Left cardiac atrium (tissue), 4 donors: ENCODE data around the gene SLC16A13. TPM values are rescaled to one million over a fixed set of nuclear protein-coding genes. Genes with fewer than 3 reads are reported as not detected.
"Not testable (repeated sequence)": the region's sequence is repeated elsewhere in the genome, so short reads cannot be mapped to it uniquely, and the experiment has no call there.

ENCODE experiments used
- ATAC-seq, 2 donors: fragments of 200-7000 bp; cut with Tn5 transposase; one replicate each; pipeline ENCODE4 v1.9.1; 2020; ENCODE audit warnings: mild to moderate bottlenecking in 2 of 2, moderate library complexity in 2 of 2
- DNase-seq: peaks from one replicate; pipeline ENCODE4 v3.0.0-alpha.2; 2020
- intact Hi-C, 2 donors: fragments of 100-400 bp; cut with DNase I; formaldehyde crosslinking; loops; one replicate each; pipeline versions ENCODE4 v1.14.1 to v1.15.1; 2022 to 2023
- long read RNA-seq: library from polyadenylated mRNA; unstranded; transcript quantifications from one replicate; pipeline ENCODE4 v2.0.0, GENCODE V29; 2021
- total RNA-seq, 2 donors: library from RNA; stranded (reverse); fragmentation: NEBNext Ultra II Directional; extraction: Animal tissue kit (Norgen Biotek cat#: 25700); gene quantifications; one replicate each; pipeline ENCODE4 v1.2.1, GENCODE V29; 2021
- donor health status: DM: no; HTN: yes; CAD: no.
- donor health status: DM: no; HTN: yes; CAD: no; lungs with severe emphysema.
- donor health status: DM: yes; HTN: yes; CAD: no.
- donor health status: Dilated cardiomyopathy.

The SLC16A13 gene, protein sequence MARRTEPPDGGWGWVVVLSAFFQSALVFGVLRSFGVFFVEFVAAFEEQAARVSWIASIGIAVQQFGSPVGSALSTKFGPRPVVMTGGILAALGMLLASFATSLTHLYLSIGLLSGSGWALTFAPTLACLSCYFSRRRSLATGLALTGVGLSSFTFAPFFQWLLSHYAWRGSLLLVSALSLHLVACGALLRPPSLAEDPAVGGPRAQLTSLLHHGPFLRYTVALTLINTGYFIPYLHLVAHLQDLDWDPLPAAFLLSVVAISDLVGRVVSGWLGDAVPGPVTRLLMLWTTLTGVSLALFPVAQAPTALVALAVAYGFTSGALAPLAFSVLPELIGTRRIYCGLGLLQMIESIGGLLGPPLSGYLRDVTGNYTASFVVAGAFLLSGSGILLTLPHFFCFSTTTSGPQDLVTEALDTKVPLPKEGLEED
- total RNA-seq = 1 to 10 TPM; 1.2 to 1.8 TPM
- long read RNA-seq = 0 reads

DNA sequence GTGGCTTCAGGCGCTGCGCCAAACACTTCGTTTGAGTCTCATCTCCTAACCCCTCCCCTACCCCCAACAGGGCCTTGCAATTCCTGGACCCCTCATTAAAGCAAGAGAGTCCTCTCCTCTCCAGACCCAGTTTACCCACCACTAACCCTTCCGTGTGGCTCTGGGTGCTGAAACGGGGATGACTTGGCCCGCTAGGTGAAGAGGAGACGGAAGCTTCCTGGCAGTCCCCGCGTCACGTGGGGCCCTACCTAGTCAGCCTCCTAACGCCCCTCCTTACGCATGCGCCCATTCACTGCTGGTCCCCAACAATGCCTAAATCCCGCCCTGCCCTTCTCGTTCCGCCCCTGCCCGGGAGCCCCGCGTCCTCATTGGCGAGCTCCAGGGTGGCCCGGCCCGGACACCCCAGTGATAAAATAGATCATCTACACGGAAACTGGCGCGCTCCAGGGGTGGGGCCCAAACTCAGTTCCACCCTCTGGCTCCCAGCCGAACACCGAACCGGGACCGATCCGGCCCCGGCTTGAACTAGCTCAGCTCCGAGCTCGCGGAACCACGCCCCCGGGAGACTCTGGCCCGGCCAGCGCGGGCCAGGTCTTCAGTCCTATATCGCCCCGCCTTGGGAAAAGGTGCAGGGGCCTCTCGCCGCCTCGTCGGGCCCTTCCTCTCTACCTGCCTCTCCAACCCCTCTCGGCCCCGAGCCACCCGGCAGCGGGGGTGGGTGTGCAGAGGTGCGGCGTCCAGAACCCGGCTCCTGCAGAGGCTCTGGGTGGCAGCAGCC, at the start of gene SLC16A13:
Gene SLC16A13 (plus strand): TSS at position 425 of the 778 bp plus-strand sequence. CDS start 368 bp downstream, outside the sequence.
- intact Hi-C loops = no loop called here
- ATAC-seq = peak; percentile 97 to 98
- DNase-seq = peak; percentile 98

DNA sequence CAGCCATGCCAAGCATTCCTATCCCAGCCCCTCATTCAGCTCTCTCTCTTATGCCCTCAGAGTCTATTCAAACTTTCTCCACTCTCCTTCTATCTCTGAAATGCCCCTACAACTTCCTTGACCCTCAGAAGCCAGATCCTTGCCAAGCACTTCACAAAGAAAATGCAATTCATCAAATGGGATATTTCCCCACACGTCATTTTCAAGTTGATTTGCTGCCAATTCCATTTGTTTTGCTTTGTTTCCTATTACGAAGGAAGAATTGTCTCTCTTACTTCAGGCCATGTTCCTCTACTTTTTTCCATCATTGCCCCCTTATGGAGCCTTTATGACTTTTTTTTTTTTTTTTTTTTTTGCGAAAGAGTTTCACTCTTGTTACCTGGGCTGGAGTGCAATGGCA, 49.1 kb upstream of the SLC16A13 start:
- no peak for ATAC-seq
- DNase-seq = no peak
- intact Hi-C loops = no loop called here

DNA sequence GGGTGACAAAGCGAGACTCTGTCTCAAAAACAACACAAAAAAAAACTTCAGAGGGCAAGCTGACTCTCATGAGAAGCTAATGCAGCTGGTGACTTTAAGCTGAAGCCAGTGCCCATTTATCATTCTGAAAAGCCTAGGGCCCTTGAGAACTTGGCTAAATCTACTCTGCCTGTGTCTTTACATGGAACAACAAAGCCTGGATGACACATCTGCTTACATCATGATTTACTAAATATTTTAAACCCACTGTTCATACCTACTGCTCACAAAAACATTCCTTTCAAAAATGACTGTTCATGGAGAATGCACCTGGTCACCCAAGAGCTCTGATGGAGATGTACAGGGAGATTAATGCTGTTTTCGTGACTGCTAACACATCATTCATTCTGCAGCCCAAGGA, 46.0 kb upstream of the SLC16A13 start:
- ATAC-seq = no peak
- intact Hi-C loops = no loop called here
- DNase-seq = no peak

DNA sequence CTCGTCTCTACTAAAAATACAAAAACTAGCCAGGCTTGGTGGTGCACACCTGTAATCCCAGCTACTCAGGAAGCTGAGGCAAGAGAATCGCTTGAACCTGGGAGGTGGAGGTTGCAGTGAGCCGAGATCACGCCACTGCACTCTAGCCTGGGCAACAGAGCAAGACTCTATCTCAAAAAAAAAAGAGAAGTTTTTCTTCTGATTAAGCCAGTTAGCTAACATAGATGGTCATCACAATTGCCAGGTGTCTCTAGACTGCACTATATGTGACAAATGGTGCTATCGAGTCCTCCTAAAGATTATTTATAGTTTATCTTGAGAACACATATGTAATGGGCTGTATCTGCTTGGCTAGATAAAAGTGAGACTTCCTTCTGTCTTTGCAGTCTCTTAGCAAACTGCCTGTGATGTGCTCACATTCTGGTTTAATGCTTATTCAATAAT, 42.2 kb upstream of the SLC16A13 start:
- DNase-seq, ATAC-seq, intact Hi-C loops: not testable (repeated sequence)

DNA sequence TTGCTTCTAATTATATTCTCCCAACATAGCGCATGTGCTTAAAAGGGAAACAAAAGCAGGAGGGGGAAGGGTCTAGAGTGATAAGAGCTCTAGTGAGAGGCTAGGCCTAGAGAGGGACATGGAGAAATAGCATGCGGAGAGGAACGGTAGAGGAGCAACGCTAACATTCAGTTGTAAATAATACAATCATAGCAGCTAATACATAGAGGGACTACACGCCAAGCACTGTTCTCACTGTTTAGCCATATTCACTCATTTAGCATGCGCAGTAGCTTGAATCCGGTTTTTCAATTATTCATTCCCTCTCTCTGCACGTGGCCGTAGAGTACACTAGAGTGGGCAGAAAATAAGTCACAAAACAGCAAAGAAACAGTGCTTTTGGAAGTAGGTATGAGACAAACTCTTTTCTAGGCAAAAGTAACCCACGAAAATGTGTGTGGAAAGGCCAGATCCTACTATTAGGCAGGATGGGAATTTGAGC, 41.7 kb upstream of the SLC16A13 start:
- ATAC-seq (no peak), DNase-seq (no peak)
- intact Hi-C loops = no loop called here

DNA sequence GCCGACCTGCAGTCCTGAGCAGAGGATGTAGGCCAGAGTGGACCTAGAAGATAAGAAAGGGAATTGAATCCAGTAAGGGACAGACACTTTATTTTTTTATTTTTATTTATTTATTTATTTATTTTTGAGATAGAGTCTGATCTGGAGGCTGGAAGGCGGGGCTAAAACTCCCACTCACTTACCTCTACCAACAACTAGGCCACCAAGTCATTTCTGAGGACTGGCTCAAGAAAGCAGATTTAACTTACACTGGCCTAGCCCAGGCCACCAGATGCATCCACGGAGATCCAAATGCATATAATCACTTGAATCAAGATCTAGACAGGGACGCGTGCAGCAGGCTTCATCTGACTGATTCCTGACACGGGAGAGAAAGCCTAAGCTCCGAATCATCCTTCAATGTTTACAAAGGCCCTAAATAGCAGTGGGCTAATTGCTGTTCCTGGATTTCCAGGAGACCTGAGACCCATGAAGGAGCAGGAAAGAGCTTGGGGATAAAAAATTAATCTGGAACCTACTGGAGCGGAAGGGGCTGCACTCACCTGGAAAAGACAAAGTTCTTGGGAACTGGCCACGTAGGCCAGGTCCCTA, 41.1 kb upstream of the SLC16A13 start:
- intact Hi-C loops = no loop called here
- DNase-seq (no peak), ATAC-seq (no peak)

DNA sequence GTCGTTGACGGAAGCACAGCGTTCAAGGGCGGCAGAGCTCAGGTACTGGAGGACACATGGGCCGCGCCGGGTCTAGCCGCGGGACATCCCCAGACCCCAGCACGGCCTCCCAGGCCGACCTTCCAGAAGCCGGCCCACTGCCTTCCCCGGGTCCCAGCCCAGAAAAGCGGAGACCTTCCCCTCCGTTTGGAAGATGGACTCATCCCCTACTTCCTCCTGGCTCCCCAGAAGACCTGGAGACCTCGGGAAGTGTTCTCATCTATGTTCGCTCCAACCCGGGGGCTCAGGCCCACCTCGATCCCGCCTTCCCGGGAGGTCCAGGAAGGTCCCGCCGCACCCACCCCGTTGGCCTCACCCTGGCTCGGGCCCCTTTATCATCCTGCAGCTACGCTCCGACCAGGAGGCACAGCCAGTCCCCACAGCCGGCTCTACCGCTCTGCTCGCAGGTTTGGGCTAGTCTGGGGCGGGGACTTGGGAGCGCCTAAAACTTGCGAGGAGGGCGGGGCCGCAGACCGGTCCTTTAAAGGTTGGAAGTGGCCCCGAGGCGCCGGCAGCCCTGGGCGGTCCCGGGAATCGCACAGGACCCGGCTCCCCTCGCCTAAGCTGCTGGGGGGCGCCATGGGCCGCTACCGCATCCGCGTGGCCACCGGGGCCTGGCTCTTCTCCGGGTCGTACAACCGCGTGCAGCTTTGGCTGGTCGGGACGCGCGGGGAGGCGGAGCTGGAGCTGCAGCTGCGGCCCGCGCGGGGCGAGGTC, 40.1 kb upstream of the SLC16A13 start, which contains the start of gene ALOX12:
Gene ALOX12 (plus strand): TSS at position 550 of the 756 bp plus-strand sequence. CDS start 69 bp downstream, at position 619.
- ATAC-seq (peak; percentile 53 to 80), DNase-seq (peak; percentile 47)
- intact Hi-C loops = no loop called here

DNA sequence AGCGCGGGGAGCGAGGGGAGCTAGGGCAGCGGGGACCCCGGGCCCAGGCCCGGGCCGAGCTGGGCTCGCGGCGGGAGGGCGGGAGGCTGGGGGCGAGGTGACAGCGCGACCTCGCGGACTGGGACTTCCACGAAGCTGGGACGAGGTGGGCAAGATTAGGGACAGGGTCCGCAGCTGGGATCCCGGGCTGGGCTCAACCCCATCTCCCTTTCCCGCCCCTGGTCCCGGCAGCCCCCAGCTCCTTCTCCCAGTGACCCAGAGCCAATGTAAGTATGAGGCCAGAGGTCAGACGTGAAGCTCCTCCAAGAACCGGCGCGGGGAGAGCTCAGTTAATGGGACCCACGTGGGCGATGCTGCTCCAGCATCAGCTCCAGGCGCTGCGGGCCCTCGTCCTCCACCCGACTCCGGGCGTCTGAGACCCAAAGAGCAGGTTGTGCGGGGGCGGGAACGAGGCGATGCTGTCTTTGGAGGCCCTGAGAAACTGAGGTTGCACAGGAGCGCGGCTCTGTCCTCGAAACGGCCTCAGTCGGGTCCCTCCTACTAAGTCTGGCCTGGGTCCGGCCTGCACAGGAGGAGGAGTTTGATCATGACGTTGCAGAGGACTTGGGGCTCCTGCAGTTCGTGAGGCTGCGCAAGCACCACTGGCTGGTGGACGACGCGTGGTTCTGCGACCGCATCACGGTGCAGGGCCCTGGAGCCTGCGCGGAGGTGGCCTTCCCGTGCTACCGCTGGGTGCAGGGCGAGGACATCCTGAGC, 39.4 kb upstream of the SLC16A13 start:
- DNase-seq = no peak
- intact Hi-C loops = no loop called here
- ATAC-seq = peak in 1 of 2 donors; percentile 19

DNA sequence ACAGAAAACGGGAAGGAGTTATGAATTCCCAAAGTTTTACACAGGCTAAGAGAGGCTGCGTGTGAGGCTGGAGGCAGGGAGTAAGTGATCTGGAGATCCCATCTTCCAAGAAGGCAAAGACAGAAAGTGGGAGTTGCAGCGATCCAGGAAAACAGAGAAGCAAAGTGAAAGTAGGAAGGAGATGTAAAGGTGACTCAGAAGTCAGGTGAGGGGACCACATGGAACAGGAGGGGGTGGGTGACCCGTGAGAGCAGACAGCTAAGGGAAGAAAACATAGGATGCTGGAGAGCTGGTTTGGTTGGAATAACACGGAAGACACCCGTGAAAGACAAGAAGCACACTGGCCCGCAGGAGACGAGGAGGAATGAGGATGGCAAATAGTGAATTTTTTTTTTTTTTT, 38.6 kb upstream of the SLC16A13 start:
- DNase-seq (no peak), ATAC-seq (no peak)
- intact Hi-C loops = no loop called here

DNA sequence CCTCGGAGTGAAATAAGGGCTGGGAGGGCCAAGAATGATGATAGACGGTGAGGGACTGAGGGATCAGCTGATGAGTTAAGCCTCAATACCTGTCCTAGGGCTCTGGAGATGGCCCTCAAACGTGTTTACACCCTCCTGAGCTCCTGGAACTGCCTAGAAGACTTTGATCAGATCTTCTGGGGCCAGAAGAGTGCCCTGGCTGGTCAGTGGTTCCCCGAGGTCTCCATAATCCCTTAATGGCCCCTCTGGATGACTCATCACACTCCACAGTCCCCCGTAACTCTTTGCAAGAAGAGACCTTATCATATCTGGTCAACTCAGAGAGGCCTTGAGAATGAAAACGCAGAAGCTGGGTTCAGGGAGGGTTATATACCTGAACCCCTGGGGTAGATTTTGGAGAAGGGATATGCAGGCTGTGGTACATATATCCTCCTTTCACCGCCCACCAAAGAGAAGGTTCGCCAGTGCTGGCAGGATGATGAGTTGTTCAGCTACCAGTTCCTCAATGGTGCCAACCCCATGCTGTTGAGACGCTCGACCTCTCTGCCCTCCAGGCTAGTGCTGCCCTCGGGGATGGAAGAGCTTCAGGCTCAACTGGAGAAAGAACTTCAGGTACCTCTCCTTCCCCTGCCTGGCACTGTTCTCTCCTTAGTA, 36.8 kb upstream of the SLC16A13 start:
- ATAC-seq = no peak
- intact Hi-C loops = no loop called here
- no peak for DNase-seq

DNA sequence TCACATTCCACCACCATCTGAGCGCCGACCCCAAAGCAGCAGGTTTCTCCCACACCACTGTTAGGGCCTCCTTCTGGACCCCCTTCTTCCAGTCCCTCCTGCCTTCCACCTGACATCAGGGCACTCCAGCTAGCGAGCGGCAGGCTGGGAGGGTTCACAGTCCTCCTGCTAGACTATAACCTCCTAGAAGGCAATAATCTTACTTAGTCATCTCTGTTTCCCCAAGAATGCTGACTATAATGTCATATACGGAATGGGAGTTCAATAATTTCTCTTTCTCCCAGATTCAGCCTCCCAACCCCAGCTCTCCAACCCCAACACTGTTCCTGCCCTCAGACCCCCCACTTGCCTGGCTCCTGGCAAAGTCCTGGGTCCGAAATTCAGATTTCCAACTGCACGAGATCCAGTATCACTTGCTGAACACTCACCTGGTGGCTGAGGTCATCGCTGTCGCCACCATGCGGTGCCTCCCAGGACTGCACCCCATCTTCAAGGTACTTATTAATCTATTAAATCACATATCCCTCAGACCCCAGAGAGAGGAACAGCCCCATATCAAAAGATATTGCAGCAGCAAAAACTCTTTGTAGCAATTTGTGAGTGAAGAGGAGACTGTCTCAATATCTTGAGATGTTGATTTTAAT, 34.4 kb upstream of the SLC16A13 start:
- ATAC-seq (no peak), DNase-seq (no peak)
- intact Hi-C loops = loop anchor here in 1 of 2 donors (5.0 kb wide), 1 partner anchor 89 kb away; no protein-coding TSS in a partner anchor

DNA sequence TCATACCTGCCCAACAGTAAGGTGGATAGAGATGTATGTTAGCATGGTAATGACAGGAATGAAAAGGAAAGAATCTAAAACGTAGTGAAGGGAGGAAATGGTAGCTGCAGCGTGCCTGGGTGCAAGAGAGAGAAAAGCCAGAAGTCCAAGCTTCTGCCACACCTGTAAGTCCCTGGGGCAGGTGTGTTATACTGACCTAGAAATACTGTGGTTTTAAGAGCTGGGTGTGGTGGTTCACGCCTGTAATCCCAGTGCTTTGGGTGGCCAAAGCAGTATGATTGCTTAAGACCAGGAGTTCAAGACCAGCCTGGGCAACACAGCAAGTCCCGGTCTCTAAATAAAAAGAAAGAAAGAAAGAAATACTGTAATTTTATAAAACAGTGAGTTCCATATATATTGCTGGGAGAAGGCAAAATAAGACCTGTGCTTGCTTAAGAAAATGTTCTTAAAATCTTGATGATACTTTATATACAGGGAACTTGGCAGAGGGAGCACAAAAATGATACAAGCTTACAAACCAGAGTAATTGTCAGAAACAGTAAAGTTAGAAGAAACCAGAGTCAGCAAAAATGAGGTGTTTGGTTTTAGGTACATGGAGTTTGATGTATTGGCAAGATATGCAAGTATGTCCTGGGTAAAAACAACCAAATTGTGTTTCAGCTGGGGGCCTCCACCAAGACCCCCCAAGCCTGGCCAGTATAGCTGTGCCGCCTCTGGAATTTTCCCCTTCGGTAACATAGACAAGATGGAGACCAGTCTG, 33.3 kb upstream of the SLC16A13 start:
- DNase-seq (no peak), ATAC-seq (no peak)
- intact Hi-C loops = loop anchor here (2.0 to 5.0 kb wide), 2 partner anchors 90 kb away; no protein-coding TSS in a partner anchor

DNA sequence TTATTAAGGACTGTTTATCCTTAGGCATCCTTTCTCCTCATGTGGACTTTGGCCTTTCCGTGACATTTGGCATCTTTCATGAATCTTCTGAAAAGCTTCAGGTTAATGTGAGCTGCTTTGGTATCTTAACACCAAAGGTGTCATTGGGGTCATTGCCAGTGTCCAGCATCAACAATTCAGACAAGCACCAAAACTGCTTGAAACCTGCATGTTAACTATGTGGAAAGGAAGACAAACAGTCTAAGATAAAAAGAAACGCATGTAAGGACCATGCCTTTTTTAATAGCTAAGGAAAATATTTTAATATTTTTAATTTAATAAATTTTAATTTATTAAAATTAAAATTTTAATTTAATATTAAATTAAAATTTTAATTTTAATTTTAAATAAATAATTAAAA, 32.1 kb upstream of the SLC16A13 start:
- ATAC-seq (no peak), DNase-seq (no peak)
- intact Hi-C loops = loop anchor here (2.0 to 5.0 kb wide), 2 partner anchors 91 kb away; no protein-coding TSS in a partner anchor

DNA sequence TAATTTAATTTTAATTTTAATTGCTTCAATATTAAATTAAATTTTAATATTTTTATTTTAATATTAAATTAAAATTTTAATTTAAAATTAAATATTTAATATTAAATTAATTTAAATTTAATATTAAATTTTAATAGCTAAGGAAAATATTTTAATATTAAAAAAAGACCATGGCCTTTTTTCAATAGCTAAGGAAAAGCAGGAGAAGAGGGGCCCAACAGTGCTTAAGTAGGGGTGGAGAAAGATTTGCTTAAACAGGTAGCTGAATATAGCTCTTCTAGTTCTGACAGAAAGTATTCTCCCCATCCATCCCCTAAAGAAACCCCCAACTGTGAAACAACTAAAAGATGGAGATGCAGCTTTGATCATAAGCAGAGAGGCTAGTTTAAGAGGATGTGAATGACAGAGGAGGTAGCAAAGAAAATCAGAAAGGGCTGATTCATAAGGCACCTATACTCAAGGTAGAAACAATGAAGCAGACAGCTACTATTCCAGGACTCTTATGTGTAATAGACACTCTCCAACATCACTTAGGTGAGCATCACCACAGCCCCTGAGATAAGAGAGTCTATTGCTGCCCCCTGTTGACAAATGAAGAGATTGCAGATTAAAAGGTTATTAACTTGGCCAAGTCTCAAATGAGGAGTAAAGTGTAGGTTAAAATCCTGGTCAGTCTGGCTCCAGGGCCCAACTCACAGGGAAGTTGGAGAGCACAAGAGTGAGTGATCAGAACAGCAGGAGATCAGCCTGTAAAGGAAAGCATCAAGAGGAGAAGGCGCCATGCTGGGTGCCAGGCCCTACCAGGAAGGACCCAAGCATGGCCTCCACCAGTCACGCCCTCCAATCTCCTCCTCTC, 31.2 kb upstream of the SLC16A13 start:
- no peak for DNase-seq
- ATAC-seq = peak; percentile 67 to 75
- intact Hi-C loops = loop anchor here in 1 of 2 donors (5.0 kb wide), 1 partner anchor 92 kb away; no protein-coding TSS in a partner anchor

DNA sequence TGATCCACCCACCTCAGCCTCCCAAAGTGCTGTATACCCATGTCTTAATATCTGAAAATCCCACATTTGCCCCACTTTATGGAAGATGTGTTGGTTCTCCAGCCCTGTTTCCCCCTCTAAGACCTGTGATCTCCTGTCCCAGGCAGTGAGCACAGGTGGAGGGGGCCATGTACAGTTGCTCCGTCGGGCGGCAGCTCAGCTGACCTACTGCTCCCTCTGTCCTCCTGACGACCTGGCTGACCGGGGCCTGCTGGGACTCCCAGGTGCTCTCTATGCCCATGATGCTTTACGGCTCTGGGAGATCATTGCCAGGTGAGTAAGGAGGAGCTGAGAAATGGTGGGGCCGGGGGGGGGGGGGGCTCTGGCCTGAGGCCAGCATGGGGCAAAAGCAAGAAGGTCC, 30.1 kb upstream of the SLC16A13 start:
- ATAC-seq = peak in 1 of 2 donors; percentile 11
- intact Hi-C loops = no loop called here
- DNase-seq = no peak
